ENCODE results near the gene ARL6IP4.
"Not testable (repeated sequence)": the region's sequence is repeated elsewhere in the genome, so short reads cannot be mapped to it uniquely, and the experiment has no call there.

The ARL6IP4 gene

GRCh38 chr12:122980183-122981035 lies at the start of gene ARL6IP4:
Gene ARL6IP4 (plus strand): TSS chr12:122980681. CDS start chr12:122981140, 459 bp downstream.
- no peak for DNase-seq (ENCODE audit: low read depth)

- DNase-seq (ENCODE audit: low read depth), result no peak
Measured at GRCh38 chr12:122932207-122932606, 48.3 kb upstream of the ARL6IP4 start.

DNA sequence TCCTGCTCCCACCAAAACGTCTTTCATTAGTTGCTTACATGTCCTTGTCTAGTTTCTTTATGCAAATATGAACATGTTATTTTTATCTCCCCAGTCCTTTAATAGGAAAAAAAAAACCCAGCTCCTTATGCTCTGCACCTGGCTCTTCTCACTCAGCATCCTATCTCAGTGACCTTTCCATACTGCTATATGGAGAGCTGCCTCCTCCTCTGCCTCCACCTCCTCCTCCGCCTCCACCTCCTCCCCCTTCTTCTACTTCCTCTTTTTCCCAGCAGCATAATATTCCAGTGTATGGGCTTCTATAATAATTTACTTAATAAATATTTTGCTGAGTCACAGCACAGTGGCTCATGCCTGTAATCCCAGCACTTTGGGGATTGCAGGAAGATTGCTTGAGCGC lies 45.8 kb upstream of the ARL6IP4 start:
- no peak for DNase-seq (ENCODE audit: low read depth)

- no peak for DNase-seq (ENCODE audit: low read depth)
Measured at GRCh38 chr12:122935318-122935717, 45.2 kb upstream of the ARL6IP4 start.

GRCh38 chr12:122937622-122938091 lies 42.8 kb upstream of the ARL6IP4 start:
- no peak for DNase-seq (ENCODE audit: low read depth)

DNA sequence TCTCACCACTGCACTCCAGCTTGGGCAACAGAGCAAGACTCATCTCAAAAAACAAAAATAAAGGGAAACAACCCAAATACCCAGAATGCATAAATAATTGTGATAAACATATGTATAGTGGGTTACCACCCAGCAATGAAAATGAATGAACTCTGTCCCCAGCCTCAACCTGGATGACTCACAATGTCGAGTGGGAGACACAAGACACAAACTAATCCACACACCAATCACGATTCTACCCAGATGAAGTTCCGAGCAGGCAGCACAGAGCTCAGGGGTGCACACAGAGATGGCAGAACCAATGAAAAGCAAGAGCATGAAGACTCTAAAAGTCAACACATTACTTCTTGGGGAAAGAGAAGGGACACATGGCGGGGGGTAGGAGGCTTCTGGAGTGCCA lies 41.4 kb upstream of the ARL6IP4 start:
- no peak for DNase-seq (ENCODE audit: low read depth)

- DNase-seq (ENCODE audit: low read depth), result not testable (repeated sequence)
Measured at GRCh38 chr12:122941351-122941750, 39.1 kb upstream of the ARL6IP4 start.

- no peak for DNase-seq (ENCODE audit: low read depth)
Measured at GRCh38 chr12:122942637-122943036, 37.8 kb upstream of the ARL6IP4 start.

- DNase-seq (ENCODE audit: low read depth), result no peak
Measured at GRCh38 chr12:122943196-122943595, 37.3 kb upstream of the ARL6IP4 start.

GRCh38 chr12:122944605-122945592 lies 35.6 kb upstream of the ARL6IP4 start:
- no peak for DNase-seq (ENCODE audit: low read depth)

DNA sequence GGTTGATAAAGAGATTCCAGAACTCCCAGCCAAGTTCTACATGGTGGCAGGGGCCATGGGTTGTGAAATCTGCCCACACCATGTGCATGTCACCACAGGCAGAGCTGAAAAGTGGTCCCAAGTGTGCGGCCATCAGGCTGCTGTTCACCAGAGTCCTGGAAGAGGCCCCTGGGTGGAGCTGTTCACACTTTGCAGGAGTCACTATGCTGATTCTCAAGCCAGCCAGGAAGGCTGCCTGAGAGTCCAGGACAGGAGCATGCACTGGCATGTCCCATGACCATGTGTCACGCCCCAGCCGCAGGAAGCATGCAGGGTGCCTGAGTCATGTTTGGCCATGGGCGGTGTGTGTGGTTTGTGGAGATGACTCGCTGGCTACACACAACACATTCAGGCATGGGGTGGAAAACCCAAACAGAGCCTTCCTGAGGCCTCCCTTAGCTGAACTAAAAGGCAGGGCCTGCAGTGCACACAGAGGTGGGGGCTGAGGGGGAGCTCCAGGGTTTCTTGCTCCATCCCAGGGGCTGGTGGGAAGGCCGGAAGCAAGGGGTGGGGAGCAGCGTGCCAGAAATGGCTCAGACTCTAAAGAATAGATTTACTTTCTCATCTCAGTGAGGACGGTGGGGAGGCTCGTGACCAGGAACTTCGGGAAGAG lies 33.7 kb upstream of the ARL6IP4 start:
- no peak for DNase-seq (ENCODE audit: low read depth)

DNA sequence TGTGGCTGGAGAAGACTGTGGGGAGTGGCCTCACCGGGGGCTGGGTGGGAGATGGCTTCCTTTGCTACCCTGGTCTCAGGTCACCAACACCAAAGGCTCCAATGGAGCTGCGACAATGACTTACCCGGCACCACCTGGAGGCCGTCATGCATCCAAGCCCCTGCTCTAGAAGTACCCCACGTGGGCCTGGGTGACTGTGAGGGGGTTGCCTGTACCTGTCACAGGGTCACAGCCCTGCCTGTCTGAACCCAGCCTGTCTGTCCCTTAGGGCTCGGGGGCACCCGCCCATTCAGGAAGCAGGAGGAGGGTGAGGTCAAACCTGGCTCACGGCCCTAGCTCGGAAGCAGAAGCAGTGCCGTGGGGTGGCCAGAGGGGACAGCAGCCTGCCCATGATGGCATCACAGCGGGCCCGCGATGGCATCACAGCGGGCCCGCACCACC lies 33.1 kb upstream of the ARL6IP4 start:
- DNase-seq (ENCODE audit: low read depth), result no peak

- DNase-seq (ENCODE audit: low read depth), result no peak
Measured at GRCh38 chr12:122948605-122949004, 31.9 kb upstream of the ARL6IP4 start.

DNA sequence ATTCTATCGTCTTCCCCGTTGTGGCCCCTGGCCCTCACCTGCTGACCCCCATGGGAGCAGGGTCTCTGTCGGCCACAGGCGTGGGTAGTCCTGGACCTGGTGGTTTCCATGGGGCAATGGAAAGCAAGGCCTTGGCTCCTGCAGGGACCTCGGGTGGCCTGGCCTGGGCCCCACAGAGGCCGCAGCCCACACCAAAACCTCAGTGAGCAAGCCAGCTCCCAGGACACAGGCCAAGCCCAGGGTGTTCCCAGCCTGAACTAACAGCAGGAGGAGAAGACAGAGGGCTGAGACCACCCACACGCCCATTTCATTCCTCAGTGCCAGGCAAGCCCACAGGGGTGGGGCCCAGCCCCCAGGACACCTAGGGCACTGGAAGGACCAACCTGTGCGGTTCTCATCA lies 31.1 kb upstream of the ARL6IP4 start:
- no peak for DNase-seq (ENCODE audit: low read depth)

GRCh38 chr12:122949816-122950675 lies 30.4 kb upstream of the ARL6IP4 start:
- no peak for DNase-seq (ENCODE audit: low read depth)

DNA sequence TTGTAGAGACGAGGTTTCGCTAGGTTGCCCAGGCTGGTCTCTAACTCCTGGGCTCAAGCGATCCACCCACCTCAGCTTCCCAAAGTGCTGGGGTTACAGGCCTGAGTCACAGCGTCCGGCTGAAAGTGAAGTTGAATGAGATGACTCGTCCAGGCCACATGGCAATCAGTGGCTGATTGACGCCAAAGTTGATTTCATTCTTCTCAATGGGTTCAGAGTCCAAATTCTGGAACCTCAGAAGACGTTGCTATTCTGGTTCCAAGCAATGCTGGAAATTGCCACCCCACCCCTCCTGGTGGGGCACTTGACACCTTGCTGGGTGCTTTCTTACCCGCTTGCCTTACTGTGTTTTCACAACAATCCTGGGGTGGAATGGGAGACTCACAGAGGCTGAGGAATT lies 29.1 kb upstream of the ARL6IP4 start:
- no peak for DNase-seq (ENCODE audit: low read depth)

DNA sequence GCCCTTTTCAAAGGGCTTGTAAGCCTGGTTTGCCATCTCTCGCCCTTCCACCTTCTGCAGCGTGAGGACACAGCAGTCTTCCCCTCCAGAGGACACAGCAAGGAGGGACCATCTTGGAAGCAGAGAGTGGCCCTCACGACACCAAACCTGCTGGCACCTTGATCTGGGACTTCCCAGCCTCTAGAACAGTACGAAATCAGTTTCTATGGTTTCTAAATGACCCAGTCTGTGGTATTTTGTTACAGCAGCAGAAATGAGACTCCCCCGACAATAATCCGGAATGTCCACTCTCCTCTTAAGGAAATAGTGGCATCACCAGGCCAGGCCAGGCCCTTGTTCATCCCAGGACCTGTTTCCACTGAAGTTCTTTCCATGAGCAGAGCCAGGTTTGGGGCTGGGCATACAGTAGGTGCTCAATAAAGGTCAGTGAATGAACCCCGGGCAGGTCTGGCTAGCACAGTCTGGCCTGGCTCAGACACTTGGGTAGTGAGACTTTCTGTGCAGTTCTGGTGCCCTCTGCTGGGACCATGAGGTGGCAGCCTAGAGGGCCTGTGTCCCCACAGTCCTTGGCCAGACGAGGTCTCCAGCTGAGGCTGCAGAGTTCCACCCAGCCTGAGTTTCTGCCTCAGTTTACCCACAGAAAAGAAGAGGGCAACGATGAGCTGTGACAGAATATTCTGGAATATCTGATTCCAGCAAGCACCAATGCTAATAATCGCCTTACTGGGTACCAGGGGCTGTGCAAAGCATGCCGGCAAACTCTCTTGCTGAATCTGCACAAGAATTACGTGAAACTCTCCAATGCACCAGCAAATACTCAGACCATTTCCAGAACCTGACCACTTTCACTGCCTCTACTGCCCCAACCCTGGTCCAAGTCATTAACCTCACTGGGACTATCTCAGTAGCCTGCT lies 28.2 kb upstream of the ARL6IP4 start:
- no peak for DNase-seq (ENCODE audit: low read depth)

- no peak for DNase-seq (ENCODE audit: low read depth)
Measured at GRCh38 chr12:122955156-122955555, 25.3 kb upstream of the ARL6IP4 start.

- no peak for DNase-seq (ENCODE audit: low read depth)
Measured at GRCh38 chr12:122956035-122956434, 24.4 kb upstream of the ARL6IP4 start.

Data from CMK (cell line).